Measurements from ENCODE around the gene TBC1D2B.

Gene TBC1D2B

DNA sequence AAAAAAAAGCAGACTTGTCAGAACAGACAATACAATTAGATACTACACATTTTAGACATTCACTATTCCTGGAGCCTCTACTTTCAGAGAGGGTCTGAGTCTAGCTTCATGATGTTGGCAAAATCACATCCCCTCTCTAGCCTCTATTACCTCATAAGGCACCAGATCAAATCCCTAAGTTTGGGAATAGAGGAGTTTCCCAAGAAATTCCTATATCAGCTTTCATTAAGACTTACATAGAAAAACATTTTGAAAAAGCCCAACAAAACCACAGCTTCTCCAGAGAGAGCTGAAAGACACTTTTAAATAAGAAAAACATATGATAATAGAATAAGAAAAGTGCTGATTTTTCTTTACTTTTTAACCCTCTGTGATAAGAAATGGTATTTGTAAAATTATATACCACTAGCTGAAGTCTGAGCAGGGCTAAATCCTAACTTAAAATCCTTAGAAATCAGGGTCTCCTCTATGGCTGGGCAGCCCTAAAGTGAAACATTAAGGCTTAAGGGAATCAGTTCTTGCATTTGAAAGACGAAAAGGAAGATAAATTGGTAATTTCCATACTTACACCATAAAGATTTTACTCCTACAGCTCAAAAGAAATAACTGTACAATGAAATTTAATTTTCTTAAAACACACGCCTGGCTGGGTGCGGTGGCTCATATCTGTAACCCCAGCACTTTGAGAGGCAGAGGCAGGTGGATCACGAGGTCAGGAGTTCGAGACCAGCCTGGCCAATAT is 4.3 kb downstream of the TBC1D2B start:
- H3K27ac ChIP-seq (ENCODE audit: low read length) = no peak overlapping the region
- TF ChIP-seq EZH2 (optimal IDR thresholded peaks at IDR 0.05; ENCODE audit: low read depth, low read length) (no peak), EZH2phosphoT487 (IDR thresholded peaks at IDR 0.05; ENCODE audit: low read length) (no peak)
- TF ChIP-seq, protein P1, sequence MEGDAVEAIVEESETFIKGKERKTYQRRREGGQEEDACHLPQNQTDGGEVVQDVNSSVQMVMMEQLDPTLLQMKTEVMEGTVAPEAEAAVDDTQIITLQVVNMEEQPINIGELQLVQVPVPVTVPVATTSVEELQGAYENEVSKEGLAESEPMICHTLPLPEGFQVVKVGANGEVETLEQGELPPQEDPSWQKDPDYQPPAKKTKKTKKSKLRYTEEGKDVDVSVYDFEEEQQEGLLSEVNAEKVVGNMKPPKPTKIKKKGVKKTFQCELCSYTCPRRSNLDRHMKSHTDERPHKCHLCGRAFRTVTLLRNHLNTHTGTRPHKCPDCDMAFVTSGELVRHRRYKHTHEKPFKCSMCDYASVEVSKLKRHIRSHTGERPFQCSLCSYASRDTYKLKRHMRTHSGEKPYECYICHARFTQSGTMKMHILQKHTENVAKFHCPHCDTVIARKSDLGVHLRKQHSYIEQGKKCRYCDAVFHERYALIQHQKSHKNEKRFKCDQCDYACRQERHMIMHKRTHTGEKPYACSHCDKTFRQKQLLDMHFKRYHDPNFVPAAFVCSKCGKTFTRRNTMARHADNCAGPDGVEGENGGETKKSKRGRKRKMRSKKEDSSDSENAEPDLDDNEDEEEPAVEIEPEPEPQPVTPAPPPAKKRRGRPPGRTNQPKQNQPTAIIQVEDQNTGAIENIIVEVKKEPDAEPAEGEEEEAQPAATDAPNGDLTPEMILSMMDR (IDR thresholded peaks at IDR 0.05; ENCODE audit: low read length) = no peak
- H3F3A ChIP-seq (ENCODE audit: insufficient read depth, low read length) = peaks cover 13% of the 10 kb centered on the region
- DNase-seq = no peak
- H3K27me3 ChIP-seq (replicated peaks; ENCODE audit: insufficient read depth, low read length) = no peaks in the 10 kb centered on the region
- no peaks in the 10 kb centered on the region for H3K9me3 ChIP-seq (replicated peaks; ENCODE audit: insufficient read depth, low read length)
- no peak overlapping the region for H3K9ac ChIP-seq (ENCODE audit: low read length)
- H3K4me3 ChIP-seq (ENCODE audit: low read length) = no peak overlapping the region
- H2AFZ ChIP-seq (ENCODE audit: low read length) = no peak overlapping the region
- H4K20me1 ChIP-seq (ENCODE audit: insufficient read depth, low read length) = no peaks in the 10 kb centered on the region
- H3K79me2 ChIP-seq (ENCODE audit: low read length) = peaks cover 80% of the 10 kb centered on the region
- peaks cover 27% of the 10 kb centered on the region for H3K4me1 ChIP-seq (ENCODE audit: low read length)
- H3K36me3 ChIP-seq (replicated peaks; ENCODE audit: insufficient read depth, low read length) = no peaks in the 10 kb centered on the region
- H3K9me2 ChIP-seq (replicated peaks; ENCODE audit: insufficient read depth, low read length) = no peaks in the 10 kb centered on the region
- no peak overlapping the region for H3K4me2 ChIP-seq (ENCODE audit: low read depth, low read length)

DNA sequence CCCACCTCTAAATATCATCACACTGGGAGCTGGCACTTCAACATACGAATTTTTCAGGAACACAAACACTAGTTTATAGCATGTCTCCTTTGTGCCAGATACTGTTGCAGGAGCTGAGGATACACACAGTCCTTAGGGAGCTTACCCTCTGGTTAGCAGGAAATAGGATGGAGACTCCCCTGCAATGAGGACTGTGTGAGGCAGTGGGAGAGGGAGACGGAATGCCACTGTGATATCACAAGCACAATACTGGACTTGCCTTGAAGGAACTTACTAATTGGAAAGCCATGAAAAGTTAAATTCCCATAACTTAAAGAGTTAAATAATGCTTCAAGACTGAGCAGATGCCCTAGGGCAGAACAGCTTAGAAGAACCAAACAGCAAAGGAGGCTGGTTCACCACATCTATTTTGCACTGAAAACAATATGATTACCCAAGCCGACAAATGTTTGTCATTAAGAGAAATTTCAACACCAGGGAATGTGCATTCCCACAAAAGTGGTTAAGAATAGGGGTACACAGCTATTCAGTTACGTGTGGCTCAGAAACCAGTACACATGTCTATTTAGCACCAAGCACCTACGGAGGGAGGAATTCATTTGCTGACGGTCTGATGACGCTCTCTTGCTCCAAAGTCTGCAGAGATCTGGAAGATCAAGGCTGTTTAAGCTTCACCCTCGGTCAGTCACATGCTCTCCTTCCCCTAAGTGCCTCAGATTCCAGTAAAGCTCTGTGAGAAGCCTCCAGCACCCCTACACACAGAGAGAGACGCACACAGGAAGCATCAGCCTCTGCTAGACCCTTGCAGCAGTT is 5.2 kb downstream of the TBC1D2B start:
- Histone ChIP-seq H3K9me3 (replicated peaks; ENCODE audit: insufficient read depth, low read length) (no peaks in the 10 kb centered on the region), H3F3A (ENCODE audit: insufficient read depth, low read length) (peaks cover 13% of the 10 kb centered on the region), H3K4me3 (ENCODE audit: low read length) (no peak overlapping the region), H4K20me1 (ENCODE audit: insufficient read depth, low read length) (no peaks in the 10 kb centered on the region), H3K36me3 (replicated peaks; ENCODE audit: insufficient read depth, low read length) (no peaks in the 10 kb centered on the region), H3K9ac (ENCODE audit: low read length) (no peak overlapping the region), H3K27ac (ENCODE audit: low read length) (no peak overlapping the region), H3K79me2 (ENCODE audit: low read length) (peaks cover 89% of the 10 kb centered on the region), H2AFZ (ENCODE audit: low read length) (no peak overlapping the region), H3K4me1 (ENCODE audit: low read length) (peaks cover 32% of the 10 kb centered on the region), H3K27me3 (replicated peaks; ENCODE audit: insufficient read depth, low read length) (no peaks in the 10 kb centered on the region), H3K9me2 (replicated peaks; ENCODE audit: insufficient read depth, low read length) (no peaks in the 10 kb centered on the region), H3K4me2 (ENCODE audit: low read depth, low read length) (no peak overlapping the region)
- DNase-seq = no peak
- TF ChIP-seq EZH2phosphoT487 (IDR thresholded peaks at IDR 0.05; ENCODE audit: low read length) = no peak
- TF ChIP-seq EZH2 (optimal IDR thresholded peaks at IDR 0.05; ENCODE audit: low read depth, low read length) = no peak
- TF ChIP-seq, protein P1 (IDR thresholded peaks at IDR 0.05; ENCODE audit: low read length) = no peak

DNA sequence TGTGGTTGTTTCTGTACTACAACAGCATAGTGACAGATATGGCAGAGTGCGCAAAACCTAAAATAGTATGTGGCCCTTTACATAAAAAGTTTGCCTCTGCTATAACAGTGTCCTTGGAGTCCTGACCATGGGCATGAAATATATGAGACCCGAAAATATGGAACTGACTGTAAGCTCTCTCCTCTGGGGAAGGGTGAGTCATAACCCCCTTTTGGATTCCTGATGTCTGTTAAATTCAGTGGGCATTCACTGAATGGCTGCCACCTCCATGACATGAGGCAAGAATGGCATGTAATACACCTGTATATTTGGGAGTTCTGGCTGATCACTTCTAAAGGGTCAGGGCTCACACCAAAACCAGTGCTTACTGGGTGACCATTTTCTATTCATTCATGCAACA is 6.1 kb downstream of the TBC1D2B start:
- Histone ChIP-seq H3K27me3 (replicated peaks; ENCODE audit: insufficient read depth, low read length) (no peaks in the 10 kb centered on the region), H4K20me1 (ENCODE audit: insufficient read depth, low read length) (no peaks in the 10 kb centered on the region), H3K27ac (ENCODE audit: low read length) (no peak overlapping the region), H3K9me3 (replicated peaks; ENCODE audit: insufficient read depth, low read length) (no peaks in the 10 kb centered on the region), H3F3A (ENCODE audit: insufficient read depth, low read length) (peaks cover 17% of the 10 kb centered on the region), H3K4me1 (ENCODE audit: low read length) (peaks cover 41% of the 10 kb centered on the region), H3K9me2 (replicated peaks; ENCODE audit: insufficient read depth, low read length) (no peaks in the 10 kb centered on the region), H3K9ac (ENCODE audit: low read length) (no peak overlapping the region), H3K79me2 (ENCODE audit: low read length) (peaks cover 90% of the 10 kb centered on the region), H3K4me3 (ENCODE audit: low read length) (no peak overlapping the region), H3K4me2 (ENCODE audit: low read depth, low read length) (no peak overlapping the region), H3K36me3 (replicated peaks; ENCODE audit: insufficient read depth, low read length) (no peaks in the 10 kb centered on the region), H2AFZ (ENCODE audit: low read length) (no peak overlapping the region)
- no peak for TF ChIP-seq EZH2phosphoT487 (IDR thresholded peaks at IDR 0.05; ENCODE audit: low read length)
- TF ChIP-seq, protein P1 (IDR thresholded peaks at IDR 0.05; ENCODE audit: low read length) = no peak
- no peak for TF ChIP-seq EZH2 (optimal IDR thresholded peaks at IDR 0.05; ENCODE audit: low read depth, low read length)
- no peak for DNase-seq
